Keratinocyte (primary cell): ENCODE data around the gene COL9A1. TPM values are rescaled to one million over a fixed set of nuclear protein-coding genes. Genes with fewer than 3 reads are reported as not detected.

Source experiments
- DNase-seq: peaks from one replicate; pipeline ENCODE4 v3.0.0-alpha.2; 2011; ENCODE audit warnings: low read depth, missing footprints, low spot score
- FAIRE-seq: peaks from 2 replicates; lab custom pipeline; 2011; peaks lifted over from hg19 to GRCh38; lab: Jason Lieb, UNC
- H2AFZ ChIP-seq: 2 replicates; pipeline ENCODE4 v1.6.0; 2012; ENCODE audit warnings: low read length, control low read depth, inconsistent platforms; ENCODE audit not compliant: control insufficient read depth
- H3K27ac ChIP-seq: 2 replicates; pipeline ENCODE4 v1.5.1; 2011; ENCODE audit warnings: low read length; ENCODE audit not compliant: control insufficient read depth, insufficient read depth
- H3K27me3 ChIP-seq: 3 replicates; pipeline ENCODE4 v1.6.0; 2011; ENCODE audit warnings: low read length; ENCODE audit not compliant: control insufficient read depth, insufficient read depth; ENCODE audit errors: extremely low read depth
- H3K36me3 ChIP-seq, 2 experiments: 2 replicates in 1 of 2; 3 replicates in 1 of 2; pipeline ENCODE4 v1.5.1; 2011; ENCODE audit warnings: low read length in 2 of 2, mild to moderate bottlenecking in 1 of 2; ENCODE audit not compliant: control insufficient read depth in 2 of 2, insufficient read depth in 2 of 2; ENCODE audit errors: extremely low read depth in 1 of 2
- H3K4me1 ChIP-seq: 3 replicates; pipeline ENCODE4 v1.5.1; 2011; ENCODE audit warnings: low read length; ENCODE audit not compliant: control insufficient read depth, insufficient read depth; ENCODE audit errors: extremely low read depth
- H3K4me2 ChIP-seq: 3 replicates; pipeline ENCODE4 v1.6.0; 2011; ENCODE audit warnings: low read depth, low read length; ENCODE audit not compliant: control insufficient read depth, insufficient read depth; ENCODE audit errors: extremely low read depth
- H3K4me3 ChIP-seq, 3 experiments: fragments of 200-600 bp in 1 of 3; sonication (generic) in 1 of 3; 2 replicates in 2 of 3; 3 replicates in 1 of 3; pipeline ENCODE4 v1.5.1; 2011 to 2016; ENCODE audit warnings: low read length in 3 of 3, mild to moderate bottlenecking in 3 of 3, control low read depth in 2 of 3, inconsistent platforms in 1 of 3, low read depth in 1 of 3, mixed read lengths in 1 of 3, mixed run types in 1 of 3, moderate library complexity in 1 of 3; ENCODE audit not compliant: control insufficient read depth in 2 of 3, insufficient read depth in 2 of 3; ENCODE audit errors: extremely low read depth in 1 of 3
- H3K79me2 ChIP-seq: 2 replicates; pipeline ENCODE4 v1.6.0; 2012; ENCODE audit warnings: low read length; ENCODE audit not compliant: control insufficient read depth, insufficient read depth
- H3K9ac ChIP-seq: 3 replicates; pipeline ENCODE4 v1.6.0; 2011; ENCODE audit warnings: low read length; ENCODE audit not compliant: control insufficient read depth, insufficient read depth; ENCODE audit errors: extremely low read depth
- H3K9me1 ChIP-seq: 3 replicates; pipeline ENCODE4 v1.6.0; 2011; ENCODE audit warnings: low read length; ENCODE audit not compliant: control insufficient read depth, insufficient read depth; ENCODE audit errors: extremely low read depth
- H3K9me3 ChIP-seq: 2 replicates; pipeline ENCODE4 v1.5.1; 2012; ENCODE audit warnings: low read depth, low read length; ENCODE audit not compliant: control insufficient read depth
- H4K20me1 ChIP-seq: 3 replicates; pipeline ENCODE4 v1.6.0; 2011; ENCODE audit warnings: low read length; ENCODE audit not compliant: control insufficient read depth, insufficient read depth; ENCODE audit errors: extremely low read depth
- EZH2 ChIP-seq: IDR thresholded peaks from one replicate; pipeline ENCODE4 v1.6.1; 2012; ENCODE audit warnings: inconsistent platforms, mild to moderate bottlenecking, low read length, moderate library complexity
- dilution Hi-C: fragments of 300-500 bp; cut with MboI; formaldehyde crosslinking; loops from one replicate; pipeline ENCODE4 v1.7.0; 2020; ENCODE audit warnings: low sequenced_read_pairs; ENCODE audit not compliant: extremely low pct_ligation_motif_present
- polyA plus RNA-seq, 5 experiments: library from polyadenylated mRNA; depleted of rRNA in 3 of 5; stranded (reverse) in 3 of 5; stranded (forward) in 1 of 5; unstranded in 1 of 5; fragments of >200 nt; gene quantifications; 1 replicate in 1 of 5; 2 replicates in 3 of 5; 3 replicates in 1 of 5; pipeline versions ENCODE4 v1.2.1 to v1.2.3, GENCODE V29; 2011 to 2012; ENCODE audit warnings: missing spikeins in 2 of 5, low read depth in 1 of 5, low replicate concordance in 1 of 5
- TF ChIP-seq, protein P1 (sequence below), 3 experiments: IDR thresholded peaks in 1 of 3; conservative IDR thresholded peaks in 1 of 3; optimal IDR thresholded peaks in 1 of 3; 2 replicates in 2 of 3; 3 replicates in 1 of 3; pipeline versions ENCODE3 to v1.5.1; 2011; ENCODE audit warnings: low read length in 3 of 3, mild to moderate bottlenecking in 3 of 3, moderate library complexity in 2 of 3, control low read depth in 1 of 3, inconsistent platforms in 1 of 3; ENCODE audit not compliant: insufficient read depth in 2 of 3; ENCODE audit errors: extremely low read depth in 1 of 3

Gene COL9A1
- polyA plus RNA-seq, 1 donor (not counting 4 experiments of a cell fraction or from before 2014, with no cell fraction given) = not detected

DNA sequence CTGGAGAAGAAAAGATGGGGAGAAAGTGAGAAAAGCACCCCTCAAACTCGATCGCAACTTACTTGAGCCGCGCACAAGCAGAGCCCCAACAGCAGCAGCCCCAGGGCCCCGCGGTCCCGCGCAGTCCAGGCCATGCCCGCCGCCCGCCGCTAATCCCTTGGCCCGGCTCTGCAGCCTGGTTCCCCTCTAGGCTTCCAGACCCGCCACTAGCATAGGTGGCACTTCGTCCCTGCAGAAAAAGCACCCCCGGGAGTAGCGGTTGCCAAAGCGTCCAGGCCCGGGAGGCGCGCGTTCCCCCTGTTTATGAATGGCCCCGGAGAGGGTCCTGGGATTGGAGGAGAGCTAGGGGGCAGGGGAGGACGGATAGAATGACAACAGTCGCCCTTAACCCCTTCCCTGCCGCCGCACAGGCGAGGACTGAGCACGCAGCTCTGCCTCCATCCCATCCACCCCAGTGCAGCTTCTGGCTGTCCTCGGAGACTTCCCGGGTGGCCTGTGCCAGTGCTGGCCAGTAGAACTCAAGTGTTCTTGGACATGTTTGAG is 19.9 kb downstream of the COL9A1 start:
- H2AFZ ChIP-seq = no peak overlapping the region
- H3K9me1 ChIP-seq = no peaks in the 10 kb centered on the region
- dilution Hi-C loops = no loop called here
- no peaks in the 10 kb centered on the region for H3K36me3 ChIP-seq
- no peak for FAIRE-seq
- no peak overlapping the region for H3K27ac ChIP-seq
- H3K9me3 ChIP-seq = no peaks in the 10 kb centered on the region
- H3K4me2 ChIP-seq = no peak overlapping the region
- H3K4me3 ChIP-seq = no peak overlapping the region
- H3K9ac ChIP-seq = no peak overlapping the region
- TF ChIP-seq EZH2 = peak; percentile 59
- TF ChIP-seq, protein P1, sequence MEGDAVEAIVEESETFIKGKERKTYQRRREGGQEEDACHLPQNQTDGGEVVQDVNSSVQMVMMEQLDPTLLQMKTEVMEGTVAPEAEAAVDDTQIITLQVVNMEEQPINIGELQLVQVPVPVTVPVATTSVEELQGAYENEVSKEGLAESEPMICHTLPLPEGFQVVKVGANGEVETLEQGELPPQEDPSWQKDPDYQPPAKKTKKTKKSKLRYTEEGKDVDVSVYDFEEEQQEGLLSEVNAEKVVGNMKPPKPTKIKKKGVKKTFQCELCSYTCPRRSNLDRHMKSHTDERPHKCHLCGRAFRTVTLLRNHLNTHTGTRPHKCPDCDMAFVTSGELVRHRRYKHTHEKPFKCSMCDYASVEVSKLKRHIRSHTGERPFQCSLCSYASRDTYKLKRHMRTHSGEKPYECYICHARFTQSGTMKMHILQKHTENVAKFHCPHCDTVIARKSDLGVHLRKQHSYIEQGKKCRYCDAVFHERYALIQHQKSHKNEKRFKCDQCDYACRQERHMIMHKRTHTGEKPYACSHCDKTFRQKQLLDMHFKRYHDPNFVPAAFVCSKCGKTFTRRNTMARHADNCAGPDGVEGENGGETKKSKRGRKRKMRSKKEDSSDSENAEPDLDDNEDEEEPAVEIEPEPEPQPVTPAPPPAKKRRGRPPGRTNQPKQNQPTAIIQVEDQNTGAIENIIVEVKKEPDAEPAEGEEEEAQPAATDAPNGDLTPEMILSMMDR (optimal IDR thresholded peaks at IDR 0.05 in 1 of 3, IDR thresholded peaks at IDR 0.05 in 1 of 3, conservative IDR thresholded peaks at IDR 0.05 in 1 of 3; ENCODE audit: extremely low read depth in 1 of 3, insufficient read depth in 2 of 3, low read length in 3 of 3) = no peak
- no peaks in the 10 kb centered on the region for H4K20me1 ChIP-seq
- no peaks in the 10 kb centered on the region for H3K79me2 ChIP-seq
- peaks cover 35% of the 10 kb centered on the region for H3K27me3 ChIP-seq
- no peaks in the 10 kb centered on the region for H3K4me1 ChIP-seq
- no peak for DNase-seq

DNA sequence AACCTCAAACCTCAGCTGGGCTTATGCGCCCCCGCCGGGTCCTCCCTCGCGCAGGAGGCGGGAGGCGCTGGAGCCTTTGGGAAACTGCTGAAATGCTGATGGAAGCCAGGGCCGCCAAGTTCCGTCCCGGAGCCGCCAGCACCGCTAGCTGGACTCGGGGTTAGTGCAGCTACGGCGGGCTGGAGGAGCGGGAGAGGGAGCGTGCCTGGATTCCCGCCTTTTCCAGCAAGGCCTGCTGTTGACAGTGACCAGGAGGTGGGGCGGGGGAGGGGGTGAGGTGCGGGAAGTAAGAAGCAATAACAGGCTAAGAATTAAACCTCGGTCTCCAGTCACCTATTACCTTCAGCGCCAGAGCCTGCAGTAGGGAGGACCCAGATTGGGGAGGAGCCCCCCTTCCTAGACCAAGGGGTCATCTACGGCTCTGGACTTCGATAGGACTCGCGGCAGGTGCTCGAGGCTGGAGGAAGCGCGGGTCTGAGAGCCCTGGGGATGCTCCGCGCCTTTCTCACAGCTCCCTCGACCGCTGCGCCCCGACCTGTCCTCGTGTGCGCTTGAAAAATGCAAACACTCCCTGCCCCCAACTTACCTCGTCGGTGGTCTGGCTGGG is 20.5 kb downstream of the COL9A1 start:
- Histone ChIP-seq H3K36me3 (no peaks in the 10 kb centered on the region), H3K4me1 (no peaks in the 10 kb centered on the region), H3K27ac (no peak overlapping the region), H4K20me1 (no peaks in the 10 kb centered on the region), H3K9me1 (no peaks in the 10 kb centered on the region), H3K9me3 (no peaks in the 10 kb centered on the region), H3K79me2 (no peaks in the 10 kb centered on the region), H3K27me3 (peaks cover 35% of the 10 kb centered on the region), H3K4me3 (no peak overlapping the region), H3K4me2 (no peak overlapping the region), H2AFZ (no peak overlapping the region), H3K9ac (no peak overlapping the region)
- no peak for TF ChIP-seq EZH2
- TF ChIP-seq, protein P1 (optimal IDR thresholded peaks at IDR 0.05 in 1 of 3, IDR thresholded peaks at IDR 0.05 in 1 of 3, conservative IDR thresholded peaks at IDR 0.05 in 1 of 3; ENCODE audit: extremely low read depth in 1 of 3, insufficient read depth in 2 of 3, low read length in 3 of 3) = no peak
- dilution Hi-C loops = no loop called here
- DNase-seq (no peak), FAIRE-seq (no peak)
